Brain microvascular endothelial cell (primary cell): ENCODE results near the gene STARD5.
A peak's percentile ranks its signal among the peaks of the same experiment; 100 is the strongest.
"Not testable (repeated sequence)": the region's sequence is repeated elsewhere in the genome, so short reads cannot be mapped to it uniquely, and the experiment has no call there.

Source experiments
- DNase-seq: peaks from one replicate; pipeline ENCODE4 v3.0.0-alpha.2; 2020
- H3K27ac ChIP-seq: fragments of 250-450 bp; sonication (Bioruptor Pico); 2 replicates; pipeline ENCODE4 v1.5.1; 2020; ENCODE audit warnings: mild to moderate bottlenecking, moderate library complexity
- H3K27me3 ChIP-seq: fragments of 250-450 bp; sonication (Bioruptor Pico); replicated peaks from 2 replicates; pipeline ENCODE4 v1.5.1; 2020; ENCODE audit warnings: mild to moderate bottlenecking
- H3K36me3 ChIP-seq: fragments of 250-450 bp; sonication (Bioruptor Pico); replicated peaks from 2 replicates; pipeline ENCODE4 v1.5.1; 2020; ENCODE audit warnings: mild to moderate bottlenecking
- H3K4me3 ChIP-seq: 2 replicates; pipeline ENCODE4 v1.5.1; 2011; ENCODE audit warnings: low read depth, mild to moderate bottlenecking, control low read depth, low read length, moderate library complexity
- in situ Hi-C: cut with HindIII; loops from 2 replicates; pipeline ENCODE4 v1.10.0; 2017; ENCODE audit warnings: low sequenced_read_pairs, low pct_ligation_motif_present
- TF ChIP-seq, protein P1 (sequence below): IDR thresholded peaks from 2 replicates; pipeline ENCODE4 v1.5.1; 2011; ENCODE audit warnings: low read depth, mild to moderate bottlenecking, moderate library complexity, low read length, control low read depth, inconsistent platforms; ENCODE audit errors: missing control alignments

The STARD5 gene

DNA sequence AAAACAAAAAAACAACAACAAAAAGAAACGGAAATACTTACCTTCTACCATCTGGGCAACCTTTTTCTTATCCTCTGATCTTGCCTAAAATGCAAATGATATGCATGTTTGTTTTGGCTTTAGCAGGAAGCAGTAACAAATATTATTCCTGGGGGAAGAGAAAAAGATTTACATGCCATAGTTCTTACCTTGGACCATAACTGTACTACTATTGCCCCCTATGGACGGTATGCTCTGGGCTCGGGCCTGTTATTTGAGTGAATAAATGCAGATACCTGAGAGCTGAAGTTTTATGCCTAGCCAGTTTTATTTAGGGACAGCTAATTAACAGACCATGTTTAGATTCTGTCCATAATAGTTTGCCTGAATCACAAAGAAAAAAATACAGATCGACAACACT lies 12.6 kb upstream of the STARD5 start:
- DNase-seq, result peak; percentile 48
- in situ Hi-C loops, result no loop called here
- no peaks in the 10 kb centered on the region for H3K36me3 ChIP-seq

DNA sequence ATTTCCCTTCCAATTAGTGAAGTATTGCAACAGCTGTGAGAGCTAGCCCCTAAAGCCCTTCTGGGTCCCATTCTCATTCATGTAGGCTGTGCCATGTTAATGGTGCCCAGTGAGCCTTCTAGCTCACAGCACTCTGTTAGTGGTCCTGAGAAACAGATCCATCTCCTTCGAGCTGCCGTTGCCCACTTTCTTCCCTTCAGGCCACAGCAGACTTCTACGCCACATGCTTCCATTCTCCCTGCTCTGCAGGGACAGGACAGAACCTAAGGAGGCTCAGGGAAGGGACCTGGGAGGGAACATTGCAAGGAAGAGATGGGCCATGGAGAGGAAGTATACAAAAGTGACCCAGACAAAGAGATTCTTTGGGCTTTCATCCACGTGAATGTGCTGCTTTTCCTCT lies 11.7 kb upstream of the STARD5 start:
- DNase-seq, result no peak
- no peak overlapping the region for H3K4me3 ChIP-seq
- H3K36me3 ChIP-seq, result no peaks in the 10 kb centered on the region
- no peaks in the 10 kb centered on the region for H3K27me3 ChIP-seq
- H3K27ac ChIP-seq, result no peak overlapping the region
- in situ Hi-C loops, result no loop called here
- TF ChIP-seq, protein P1, sequence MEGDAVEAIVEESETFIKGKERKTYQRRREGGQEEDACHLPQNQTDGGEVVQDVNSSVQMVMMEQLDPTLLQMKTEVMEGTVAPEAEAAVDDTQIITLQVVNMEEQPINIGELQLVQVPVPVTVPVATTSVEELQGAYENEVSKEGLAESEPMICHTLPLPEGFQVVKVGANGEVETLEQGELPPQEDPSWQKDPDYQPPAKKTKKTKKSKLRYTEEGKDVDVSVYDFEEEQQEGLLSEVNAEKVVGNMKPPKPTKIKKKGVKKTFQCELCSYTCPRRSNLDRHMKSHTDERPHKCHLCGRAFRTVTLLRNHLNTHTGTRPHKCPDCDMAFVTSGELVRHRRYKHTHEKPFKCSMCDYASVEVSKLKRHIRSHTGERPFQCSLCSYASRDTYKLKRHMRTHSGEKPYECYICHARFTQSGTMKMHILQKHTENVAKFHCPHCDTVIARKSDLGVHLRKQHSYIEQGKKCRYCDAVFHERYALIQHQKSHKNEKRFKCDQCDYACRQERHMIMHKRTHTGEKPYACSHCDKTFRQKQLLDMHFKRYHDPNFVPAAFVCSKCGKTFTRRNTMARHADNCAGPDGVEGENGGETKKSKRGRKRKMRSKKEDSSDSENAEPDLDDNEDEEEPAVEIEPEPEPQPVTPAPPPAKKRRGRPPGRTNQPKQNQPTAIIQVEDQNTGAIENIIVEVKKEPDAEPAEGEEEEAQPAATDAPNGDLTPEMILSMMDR, result no peak

More for the DNA sequence above, 12.6 kb upstream of the STARD5 start:
- TF ChIP-seq, protein P1, result peak; percentile 72
- Histone ChIP-seq H3K27me3 (no peaks in the 10 kb centered on the region), H3K4me3 (no peak overlapping the region), H3K27ac (no peak overlapping the region)

DNA sequence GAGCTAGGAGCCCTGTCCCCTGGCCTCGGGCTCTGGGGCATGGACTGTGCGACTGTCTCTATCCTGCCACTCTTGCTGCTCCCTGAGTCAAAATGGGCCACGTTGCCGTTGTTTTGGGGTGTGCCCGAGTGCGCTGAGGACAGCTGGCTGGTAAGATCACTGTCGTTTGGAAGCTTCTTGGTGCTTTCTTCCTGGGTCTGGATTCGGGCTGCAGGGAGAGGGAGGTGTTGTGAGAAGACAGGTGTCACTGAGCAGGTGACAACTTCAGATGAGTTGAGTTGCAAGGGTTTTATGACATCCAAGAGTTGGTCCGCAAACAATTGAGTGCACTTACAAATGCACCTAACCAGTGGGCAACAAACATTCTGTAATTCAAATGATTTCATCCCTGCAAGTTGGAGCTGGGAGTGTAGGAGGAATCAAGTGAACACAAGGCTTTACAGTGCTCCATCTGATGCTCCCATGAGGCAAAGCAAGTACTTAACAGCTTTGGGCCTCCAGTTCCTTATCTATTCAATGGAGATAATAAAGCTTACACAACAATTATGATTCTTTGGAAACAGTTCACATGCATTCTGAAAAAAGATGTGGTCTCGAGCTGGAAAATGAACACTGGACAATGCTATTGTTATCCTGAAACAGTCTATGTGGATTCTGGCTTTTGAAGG lies 11.0 kb upstream of the STARD5 start:
- Histone ChIP-seq H3K4me3 (no peak overlapping the region), H3K36me3 (no peaks in the 10 kb centered on the region), H3K27ac (no peak overlapping the region), H3K27me3 (no peaks in the 10 kb centered on the region)
- TF ChIP-seq, protein P1, result no peak
- in situ Hi-C loops, result no loop called here
- no peak for DNase-seq

DNA sequence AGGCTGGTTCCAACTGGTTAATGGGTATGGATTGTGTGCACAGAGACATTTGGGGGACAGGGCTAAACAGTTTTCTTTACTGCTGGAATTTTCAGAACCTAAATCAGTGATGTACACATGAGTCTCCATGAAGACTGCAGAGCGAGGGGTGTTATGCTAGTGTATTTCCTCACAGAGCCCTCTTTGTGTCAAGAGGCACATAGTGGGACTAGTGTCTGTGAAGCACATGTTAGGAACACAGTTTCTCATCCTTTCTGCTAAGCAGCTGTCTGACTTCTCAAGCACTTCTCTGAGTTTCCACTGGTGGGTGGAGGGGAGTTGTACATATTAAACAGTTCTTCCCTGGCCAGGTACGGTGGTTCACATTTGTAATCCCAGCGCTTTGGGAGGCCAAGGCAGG lies 9.4 kb upstream of the STARD5 start:
- no peak overlapping the region for H3K27ac ChIP-seq
- in situ Hi-C loops, result no loop called here
- H3K4me3 ChIP-seq, result no peak overlapping the region
- no peak for DNase-seq
- H3K36me3 ChIP-seq, result no peaks in the 10 kb centered on the region
- no peaks in the 10 kb centered on the region for H3K27me3 ChIP-seq
- TF ChIP-seq, protein P1, result no peak

DNA sequence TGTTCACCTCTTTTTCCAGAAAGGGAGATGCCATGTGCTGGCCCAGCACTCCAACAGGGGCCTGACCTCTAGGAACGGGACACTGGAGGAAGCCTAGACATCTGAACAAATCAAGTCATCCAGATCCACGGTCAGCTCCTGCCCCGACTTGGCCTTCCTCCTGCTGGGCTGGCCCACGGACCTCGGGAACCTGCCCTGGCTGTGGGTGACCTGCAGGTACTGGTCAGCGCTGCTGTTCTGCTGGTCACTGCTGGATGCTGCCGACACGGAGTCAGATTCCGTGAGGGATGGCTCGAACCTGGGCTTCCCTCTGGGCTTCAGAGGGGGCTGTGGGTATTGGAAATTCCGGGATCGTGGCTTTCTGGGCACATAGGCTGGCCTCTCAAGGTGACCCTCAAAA lies 8.4 kb upstream of the STARD5 start:
- Histone ChIP-seq H3K4me3 (no peak overlapping the region), H3K36me3 (no peaks in the 10 kb centered on the region), H3K27me3 (no peaks in the 10 kb centered on the region), H3K27ac (no peak overlapping the region)
- TF ChIP-seq, protein P1, result no peak
- in situ Hi-C loops, result no loop called here
- no peak for DNase-seq

DNA sequence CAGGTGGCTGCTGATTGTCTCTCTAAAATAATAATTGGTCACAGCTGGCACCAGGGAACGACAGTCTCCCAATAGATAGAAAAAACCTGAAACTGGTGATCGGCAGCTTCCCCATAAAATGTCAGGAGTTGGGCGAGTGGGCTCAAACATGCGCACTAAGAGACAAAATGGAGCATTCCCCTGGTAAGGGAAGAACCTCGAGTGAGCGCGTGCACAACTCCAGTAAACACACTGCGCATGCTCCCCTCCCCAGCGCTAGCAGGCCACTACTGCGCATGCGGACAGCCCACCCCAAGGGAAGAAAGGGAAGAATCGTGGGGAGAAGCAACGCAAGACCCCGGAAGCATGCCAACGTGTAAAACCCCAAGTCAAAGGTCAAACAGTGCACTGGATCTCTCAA lies 7.7 kb upstream of the STARD5 start:
- in situ Hi-C loops, result no loop called here
- Histone ChIP-seq H3K4me3 (no peak overlapping the region), H3K36me3 (no peaks in the 10 kb centered on the region), H3K27me3 (no peaks in the 10 kb centered on the region), H3K27ac (no peak overlapping the region)
- DNase-seq, result no peak
- TF ChIP-seq, protein P1, result no peak

DNA sequence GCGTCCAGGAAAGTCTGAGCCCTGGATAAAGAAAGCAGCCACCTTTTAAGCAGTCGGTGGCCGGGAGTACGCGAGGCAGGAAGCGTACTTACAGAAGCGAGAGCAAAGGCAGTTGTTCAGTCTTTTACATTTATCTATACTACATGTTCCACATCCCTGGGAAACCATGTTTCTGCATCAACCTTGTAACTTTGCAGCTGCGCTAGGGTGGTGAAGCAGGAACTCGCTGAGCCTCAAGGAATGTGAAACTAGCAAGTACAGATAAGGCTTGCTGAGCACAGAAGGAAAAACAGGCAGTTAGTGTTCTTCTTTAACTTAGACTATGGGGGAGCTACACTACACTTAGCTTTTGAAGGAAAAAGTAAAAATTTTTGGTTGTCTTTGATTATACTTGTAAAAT lies 7.2 kb upstream of the STARD5 start:
- H3K27ac ChIP-seq, result peak overlapping the region; percentile 21
- H3K36me3 ChIP-seq, in situ Hi-C loops, H3K27me3 ChIP-seq, H3K4me3 ChIP-seq: not testable (repeated sequence)
- DNase-seq, result peak; percentile 78
